ENCODE results near the gene PLIN4.

PLIN4 gene

GRCh38 chr19:4488496-4488895 lies 29.8 kb downstream of the PLIN4 start:
- no peak for DNase-seq

GRCh38 chr19:4487572-4487971 lies 30.7 kb downstream of the PLIN4 start:
- no peak for DNase-seq

- DNase-seq, result no peak
These were observed 34.9 kb downstream of the PLIN4 start for GRCh38 chr19:4483385-4483784.

GRCh38 chr19:4482721-4483364 lies 35.4 kb downstream of the PLIN4 start:
- no peak for DNase-seq

GRCh38 chr19:4477034-4477801 lies 41.1 kb downstream of the PLIN4 start:
- no peak for DNase-seq

- peak; percentile 37 for DNase-seq
These were observed 43.7 kb downstream of the PLIN4 start for GRCh38 chr19:4474514-4475022.

GRCh38 chr19:4473763-4474513 lies 44.3 kb downstream of the PLIN4 start:
- no peak for DNase-seq

GRCh38 chr19:4473011-4473762 lies 45.1 kb downstream of the PLIN4 start:
- no peak for DNase-seq

- DNase-seq, result no peak
These were observed 45.9 kb downstream of the PLIN4 start, which contains the start of gene HDGFL2 for GRCh38 chr19:4472174-4472974. HDGFL2 (plus strand) TSS chr19:4472297; CDS start chr19:4472351, 54 bp downstream.

GRCh38 chr19:4471403-4472173 lies 46.7 kb downstream of the PLIN4 start:
- DNase-seq, result peak; percentile 100

GRCh38 chr19:4467835-4468234 lies 50.5 kb downstream of the PLIN4 start:
- no peak for DNase-seq

GRCh38 chr19:4464815-4465581 lies 53.3 kb downstream of the PLIN4 start:
- DNase-seq, result no peak

- DNase-seq, result peak; percentile 99
These were observed 60.5 kb downstream of the PLIN4 start, which contains the start of gene UBXN6 for GRCh38 chr19:4457654-4458395. UBXN6 (minus strand) TSS chr19:4457794; CDS start chr19:4457697, 97 bp downstream.

- peak; percentile 40 for DNase-seq
These were observed 61.2 kb downstream of the PLIN4 start for GRCh38 chr19:4456843-4457653.

- DNase-seq, result no peak
These were observed 61.8 kb downstream of the PLIN4 start for GRCh38 chr19:4456476-4456842.

- no peak for DNase-seq
These were observed 62.4 kb downstream of the PLIN4 start for GRCh38 chr19:4455719-4456475.

All from activated CD4-positive, alpha-beta T cell treated with anti-CD3 and anti-CD28 coated beads, Interleukin-2, amount 50 U/mL, for 16 hours (primary cell).